H9 (cell line): Measurements from ENCODE around the gene COA1. TPM values are rescaled to one million over a fixed set of nuclear protein-coding genes. Genes with fewer than 3 reads are reported as not detected.

Experiments
- DNase-seq: peaks from one replicate; pipeline ENCODE4 v3.0.0-alpha.2; 2017
- H2AFZ ChIP-seq: one replicate; pipeline ENCODE4 v1.6.1; 2013; ENCODE audit warnings: mild to moderate bottlenecking, low read length, control low read depth, moderate library complexity
- H2AK5ac ChIP-seq: 2 replicates; pipeline ENCODE4 v1.6.1; 2013; ENCODE audit warnings: low read length, control low read depth, mixed read lengths; ENCODE audit not compliant: insufficient read length
- H2BK120ac ChIP-seq: one replicate; pipeline ENCODE4 v1.6.1; 2013; ENCODE audit warnings: low read depth, mild to moderate bottlenecking, low read length, control low read depth, inconsistent platforms; ENCODE audit not compliant: poor library complexity, severe bottlenecking
- H2BK12ac ChIP-seq: 2 replicates; pipeline ENCODE4 v1.6.1; 2013; ENCODE audit warnings: low read length, control low read depth, mixed read lengths, low read depth; ENCODE audit not compliant: insufficient read length
- H2BK15ac ChIP-seq: 2 replicates; pipeline ENCODE4 v1.6.1; 2013; ENCODE audit warnings: low read depth, low read length, control low read depth
- H2BK20ac ChIP-seq: one replicate; pipeline ENCODE4 v1.6.1; 2013; ENCODE audit warnings: low read depth, mild to moderate bottlenecking, low read length, control low read depth, inconsistent platforms; ENCODE audit not compliant: poor library complexity, severe bottlenecking
- H2BK5ac ChIP-seq: 2 replicates; pipeline ENCODE4 v1.6.1; 2013; ENCODE audit warnings: low read length, control low read depth, mixed read lengths; ENCODE audit not compliant: insufficient read length
- H3K14ac ChIP-seq: 2 replicates; pipeline ENCODE4 v1.6.1; 2013; ENCODE audit warnings: low read length, control low read depth; ENCODE audit not compliant: insufficient read depth
- H3K18ac ChIP-seq: 2 replicates; pipeline ENCODE4 v1.6.1; 2013; ENCODE audit warnings: low read depth, mild to moderate bottlenecking, mixed read lengths, low read length, control low read depth; ENCODE audit not compliant: insufficient read length
- H3K23ac ChIP-seq: 2 replicates; pipeline ENCODE4 v1.6.1; 2013; ENCODE audit warnings: low read length, control low read depth, mixed read lengths, low read depth; ENCODE audit not compliant: insufficient read length
- H3K23me2 ChIP-seq: 2 replicates; pipeline ENCODE4 v1.6.1; 2013; ENCODE audit warnings: low read depth, mild to moderate bottlenecking, mixed read lengths, low read length, control low read depth; ENCODE audit not compliant: insufficient read length, poor library complexity, severe bottlenecking
- H3K27ac ChIP-seq: 2 replicates; pipeline ENCODE4 v1.5.1; 2013; ENCODE audit warnings: low read length, control low read depth, mixed read lengths, low read depth; ENCODE audit not compliant: insufficient read length
- H3K27me3 ChIP-seq: 2 replicates; pipeline ENCODE4 v1.6.1; 2013; ENCODE audit warnings: low read length, control low read depth, inconsistent platforms; ENCODE audit not compliant: insufficient read depth
- H3K4ac ChIP-seq: 2 replicates; pipeline ENCODE4 v1.6.1; 2013; ENCODE audit warnings: low read depth, mild to moderate bottlenecking, control low read depth, inconsistent platforms, low read length, moderate library complexity
- H3K4me1 ChIP-seq: 2 replicates; pipeline ENCODE4 v1.6.1; 2013; ENCODE audit warnings: low read length, control low read depth, inconsistent platforms; ENCODE audit not compliant: insufficient read depth
- H3K4me2 ChIP-seq: 2 replicates; pipeline ENCODE4 v1.6.1; 2013; ENCODE audit warnings: low read length, control low read depth, mixed read lengths; ENCODE audit not compliant: insufficient read length, insufficient read depth
- H3K56ac ChIP-seq: 2 replicates; pipeline ENCODE4 v1.6.1; 2013; ENCODE audit warnings: low read depth, mild to moderate bottlenecking, mixed read lengths, low read length, control low read depth; ENCODE audit not compliant: insufficient read length
- H3K79me1 ChIP-seq: 2 replicates; pipeline ENCODE4 v1.6.1; 2013; ENCODE audit warnings: low read depth, mild to moderate bottlenecking, moderate library complexity, low read length, control low read depth, inconsistent platforms; ENCODE audit not compliant: insufficient read depth, poor library complexity, severe bottlenecking
- H3K79me2 ChIP-seq: 2 replicates; pipeline ENCODE4 v1.6.1; 2013; ENCODE audit warnings: low read length, control low read depth, inconsistent platforms; ENCODE audit not compliant: insufficient read depth
- H3K9ac ChIP-seq: 2 replicates; pipeline ENCODE4 v1.6.1; 2013; ENCODE audit warnings: low read length, control low read depth, mixed read lengths; ENCODE audit not compliant: insufficient read length; ENCODE audit errors: extremely low read depth
- H3K9me3 ChIP-seq: one replicate; pipeline ENCODE4 v1.6.1; 2013; ENCODE audit warnings: low read depth, low read length, inconsistent platforms; ENCODE audit not compliant: control insufficient read depth
- H3T11ph ChIP-seq: one replicate; pipeline ENCODE4 v1.6.1; 2013; ENCODE audit warnings: mild to moderate bottlenecking, low read length, control low read depth, inconsistent platforms
- H4K20me1 ChIP-seq: one replicate; pipeline ENCODE4 v1.6.1; 2013; ENCODE audit not compliant: control insufficient read depth, insufficient read length, insufficient read depth
- H4K5ac ChIP-seq: 2 replicates; pipeline ENCODE4 v1.6.1; 2013; ENCODE audit warnings: low read depth, mild to moderate bottlenecking, mixed read lengths, low read length, control low read depth; ENCODE audit not compliant: insufficient read length
- H4K8ac ChIP-seq: replicated peaks from 2 replicates; pipeline ENCODE4 v1.6.1; 2013; ENCODE audit warnings: low read length, control low read depth, mixed read lengths, low read depth; ENCODE audit not compliant: insufficient read length
- H4K91ac ChIP-seq: 2 replicates; pipeline ENCODE4 v1.6.1; 2013; ENCODE audit warnings: low read depth, mild to moderate bottlenecking, moderate library complexity, mixed read lengths, low read length, control low read depth; ENCODE audit not compliant: insufficient read length
- H3K27ac Mint-ChIP-seq, 3 experiments: 2 replicates in 2 of 3; 3 replicates in 1 of 3; pipeline ENCODE4 v1.8.0; 2020 to 2021; ENCODE audit warnings: mixed read lengths in 3 of 3, mild to moderate bottlenecking in 1 of 3, moderate library complexity in 1 of 3
- H3K27me3 Mint-ChIP-seq: 2 replicates; pipeline ENCODE4 v1.8.0; 2021; ENCODE audit warnings: low read depth, mild to moderate bottlenecking, moderate library complexity, mixed read lengths
- H3K36me3 Mint-ChIP-seq, 3 experiments: 2 replicates in 2 of 3; 3 replicates in 1 of 3; pipeline ENCODE4 v1.8.0; 2020 to 2021; ENCODE audit warnings: low read depth in 3 of 3, mixed read lengths in 3 of 3; ENCODE audit not compliant: insufficient read depth in 1 of 3
- H3K4me1 Mint-ChIP-seq, 2 experiments: 2 replicates each; pipeline ENCODE4 v1.8.0; 2020; ENCODE audit warnings: mixed read lengths in 2 of 2
- H3K4me3 Mint-ChIP-seq, 2 experiments: 2 replicates in 1 of 2; 3 replicates in 1 of 2; pipeline ENCODE4 v1.8.0; 2020 to 2021; ENCODE audit warnings: mild to moderate bottlenecking in 2 of 2, mixed read lengths in 2 of 2, moderate library complexity in 1 of 2
- H3K9me3 Mint-ChIP-seq, 2 experiments: 2 replicates in 1 of 2; 3 replicates in 1 of 2; pipeline ENCODE4 v1.8.0; 2020; ENCODE audit warnings: mild to moderate bottlenecking in 2 of 2, mixed read lengths in 2 of 2, moderate library complexity in 1 of 2
- CTCF ChIP-seq: fragments of 200-600 bp; sonication (generic); conservative IDR thresholded peaks from 3 replicates; pipeline ENCODE4 v1.8.0; 2021; ENCODE audit warnings: antibody characterized with exemption, mild to moderate bottlenecking
- WGBS: extraction: QIAGEN DNeasy Blood & Tissue Kit; methylation state at CpG from one replicate; pipeline ENCODE4 v1.1.7; 2013; ENCODE audit warnings: missing lambda C conversion rate, low lambda C conversion rate, mixed read lengths; ENCODE audit not compliant: insufficient read length; ENCODE audit errors: extremely low coverage; 5-methylcytosine and 5-hydroxymethylcytosine counted together
- total RNA-seq: library from RNA; stranded (reverse); gene quantifications from 2 replicates; pipeline ENCODE4 v1.2.1, GENCODE V29; 2021

Gene COA1
- total RNA-seq, 1 experiment from 2014 or later: 138 TPM

- no peak overlapping the region for H3K9ac ChIP-seq
- H3K23me2 ChIP-seq: peaks cover 7% of the 10 kb centered on the region
- no peaks in the 10 kb centered on the region for H4K20me1 ChIP-seq
- Mint-ChIP-seq H3K36me3 (no peaks in the 10 kb centered on the region), H3K4me3 (no peak overlapping the region), H3K9me3 (no peaks in the 10 kb centered on the region), H3K27me3 (peaks cover 23% of the 10 kb centered on the region), H3K4me1 (peaks cover 39 to 44% of the 10 kb centered on the region in 2 experiments), H3K27ac (no peak overlapping the region)
- H3K27ac ChIP-seq: no peak overlapping the region
- H3K56ac ChIP-seq: no peak overlapping the region
- no peak overlapping the region for H3K4ac ChIP-seq
- no peak overlapping the region for H3K23ac ChIP-seq
- DNase-seq: no peak
- H4K8ac ChIP-seq: no peak overlapping the region
- no peak overlapping the region for H2BK15ac ChIP-seq
- H2BK12ac ChIP-seq: no peak overlapping the region
- H2AFZ ChIP-seq: no peak overlapping the region
- H3T11ph ChIP-seq: no peak overlapping the region
- TF ChIP-seq CTCF: no peak
- H3K18ac ChIP-seq: no peak overlapping the region
- H4K5ac ChIP-seq: no peak overlapping the region
- H3K14ac ChIP-seq: no peak overlapping the region
- H2BK20ac ChIP-seq: no peak overlapping the region
- peaks cover 4% of the 10 kb centered on the region; the same call in 1 of the 2 replicates for H3K27me3 ChIP-seq
- peaks cover 5% of the 10 kb centered on the region; the same call in 1 of the 2 replicates for H3K4me1 ChIP-seq
- H2BK120ac ChIP-seq: no peak overlapping the region
- no peaks in the 10 kb centered on the region for H3K79me1 ChIP-seq
- H3K4me2 ChIP-seq: no peak overlapping the region
- no peak overlapping the region for H2BK5ac ChIP-seq
- H4K91ac ChIP-seq: no peak overlapping the region
- no CpG with 5 or more reads among the region's 5 CpGs for WGBS
- H3K9me3 ChIP-seq: no peaks in the 10 kb centered on the region
- no peak overlapping the region for H2AK5ac ChIP-seq
- 0 out of 2 replicates have a peak, but pooled peaks cover 1% of the 10 kb centered on the region for H3K79me2 ChIP-seq
Measured at GRCh38 chr7:43761938-43762692, 32.8 kb upstream of the COA1 start.
